ENCODE data around the gene BCL11B. TPM values are rescaled to one million over a fixed set of nuclear protein-coding genes. Genes with fewer than 3 reads are reported as not detected.

Gene BCL11B
- total RNA-seq, 1 donor from 2014 or later = 2.6 TPM

GRCh38 chr14:99272899-99273765 lies 1.1 kb upstream of the BCL11B start:
- Mint-ChIP-seq H3K27ac (ENCODE audit: unreplicated experiment) (peak overlapping the region; percentile 10), H3K9me3 (ENCODE audit: unreplicated experiment) (peaks cover 24% of the 10 kb centered on the region), H3K27me3 (ENCODE audit: unreplicated experiment) (peaks cover 21% of the 10 kb centered on the region), H3K4me1 (ENCODE audit: low read depth, unreplicated experiment) (peaks cover 24% of the 10 kb centered on the region), H3K36me3 (ENCODE audit: unreplicated experiment) (peaks cover 5% of the 10 kb centered on the region), H3K4me3 (ENCODE audit: unreplicated experiment) (peak overlapping the region; percentile 86)
- peak; percentile 73 for DNase-seq
- TF ChIP-seq, protein P1, sequence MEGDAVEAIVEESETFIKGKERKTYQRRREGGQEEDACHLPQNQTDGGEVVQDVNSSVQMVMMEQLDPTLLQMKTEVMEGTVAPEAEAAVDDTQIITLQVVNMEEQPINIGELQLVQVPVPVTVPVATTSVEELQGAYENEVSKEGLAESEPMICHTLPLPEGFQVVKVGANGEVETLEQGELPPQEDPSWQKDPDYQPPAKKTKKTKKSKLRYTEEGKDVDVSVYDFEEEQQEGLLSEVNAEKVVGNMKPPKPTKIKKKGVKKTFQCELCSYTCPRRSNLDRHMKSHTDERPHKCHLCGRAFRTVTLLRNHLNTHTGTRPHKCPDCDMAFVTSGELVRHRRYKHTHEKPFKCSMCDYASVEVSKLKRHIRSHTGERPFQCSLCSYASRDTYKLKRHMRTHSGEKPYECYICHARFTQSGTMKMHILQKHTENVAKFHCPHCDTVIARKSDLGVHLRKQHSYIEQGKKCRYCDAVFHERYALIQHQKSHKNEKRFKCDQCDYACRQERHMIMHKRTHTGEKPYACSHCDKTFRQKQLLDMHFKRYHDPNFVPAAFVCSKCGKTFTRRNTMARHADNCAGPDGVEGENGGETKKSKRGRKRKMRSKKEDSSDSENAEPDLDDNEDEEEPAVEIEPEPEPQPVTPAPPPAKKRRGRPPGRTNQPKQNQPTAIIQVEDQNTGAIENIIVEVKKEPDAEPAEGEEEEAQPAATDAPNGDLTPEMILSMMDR (IDR thresholded peaks at IDR 0.05; ENCODE audit: partially characterized antibody, unreplicated experiment) = no peak

- Mint-ChIP-seq H3K36me3 (ENCODE audit: unreplicated experiment) (peaks cover 5% of the 10 kb centered on the region), H3K27me3 (ENCODE audit: unreplicated experiment) (peaks cover 21% of the 10 kb centered on the region), H3K4me1 (ENCODE audit: low read depth, unreplicated experiment) (peaks cover 27% of the 10 kb centered on the region), H3K9me3 (ENCODE audit: unreplicated experiment) (peaks cover 24% of the 10 kb centered on the region), H3K4me3 (ENCODE audit: unreplicated experiment) (peak overlapping the region; percentile 86), H3K27ac (ENCODE audit: unreplicated experiment) (peak overlapping the region; percentile 10)
- no peak for DNase-seq
- TF ChIP-seq, protein P1 (IDR thresholded peaks at IDR 0.05; ENCODE audit: partially characterized antibody, unreplicated experiment) = no peak
These were observed 568 bp upstream of the BCL11B start for GRCh38 chr14:99272632-99272898.

GRCh38 chr14:99271221-99271941 lies 616 bp downstream of the BCL11B start:
- Mint-ChIP-seq H3K9me3 (ENCODE audit: unreplicated experiment) (peaks cover 24% of the 10 kb centered on the region), H3K27ac (ENCODE audit: unreplicated experiment) (peak overlapping the region; percentile 64), H3K4me1 (ENCODE audit: low read depth, unreplicated experiment) (peaks cover 28% of the 10 kb centered on the region), H3K27me3 (ENCODE audit: unreplicated experiment) (peaks cover 21% of the 10 kb centered on the region), H3K4me3 (ENCODE audit: unreplicated experiment) (peak overlapping the region; percentile 98), H3K36me3 (ENCODE audit: unreplicated experiment) (peaks cover 5% of the 10 kb centered on the region)
- TF ChIP-seq, protein P1 (IDR thresholded peaks at IDR 0.05; ENCODE audit: partially characterized antibody, unreplicated experiment) = no peak
- DNase-seq = no peak

GRCh38 chr14:99270458-99271220 lies 1.4 kb downstream of the BCL11B start:
- DNase-seq = peak; percentile 52
- Mint-ChIP-seq H3K27me3 (ENCODE audit: unreplicated experiment) (peaks cover 21% of the 10 kb centered on the region), H3K4me3 (ENCODE audit: unreplicated experiment) (peak overlapping the region; percentile 98), H3K9me3 (ENCODE audit: unreplicated experiment) (peaks cover 24% of the 10 kb centered on the region), H3K4me1 (ENCODE audit: low read depth, unreplicated experiment) (peaks cover 30% of the 10 kb centered on the region), H3K36me3 (ENCODE audit: unreplicated experiment) (peaks cover 5% of the 10 kb centered on the region), H3K27ac (ENCODE audit: unreplicated experiment) (no peak overlapping the region)
- TF ChIP-seq, protein P1 (IDR thresholded peaks at IDR 0.05; ENCODE audit: partially characterized antibody, unreplicated experiment) = no peak

All from glutamatergic neuron (in vitro differentiated cells).